Right ventricle myocardium superior (tissue), 1 donor: Measurements from ENCODE around the gene MAN1B1. TPM values are rescaled to one million over a fixed set of nuclear protein-coding genes. Genes with fewer than 3 reads are reported as not detected.

Experiments used
- ATAC-seq: fragments of 200-7000 bp; cut with Tn5 transposase; one replicate; pipeline ENCODE4 v1.9.1; 2020; ENCODE audit warnings: mild to moderate bottlenecking; ENCODE audit not compliant: poor library complexity
- DNase-seq: peaks from one replicate; pipeline ENCODE4 v3.0.0-alpha.2; 2020
- intact Hi-C: fragments of 100-400 bp; cut with DNase I; formaldehyde crosslinking; loops from one replicate; pipeline ENCODE4 v1.11.2; 2022
- long read RNA-seq: library from polyadenylated mRNA; unstranded; transcript quantifications from one replicate; pipeline ENCODE4 v2.0.0, GENCODE V29; 2021
- total RNA-seq: library from RNA; stranded (reverse); fragmentation: NEBNext Ultra II Directional; extraction: Animal tissue kit (Norgen Biotek cat#: 25700); gene quantifications from one replicate; pipeline ENCODE4 v1.2.1, GENCODE V29; 2021
- donor health status: DM: no; HTN: yes; CAD: no; lungs with severe emphysema.

The MAN1B1 gene
- 20.3 TPM for total RNA-seq
- long read RNA-seq, full-length matches to known transcripts: 66 of 74 reads
- long read RNA-seq, partial matches to known transcripts: 3 of 74 reads
- long read RNA-seq, other reads (novel, unspliced or antisense): 5 of 74 reads

- ATAC-seq: peak; percentile 92
- intact Hi-C loops: no loop called here
- DNase-seq: peak; percentile 100
These were observed at the start of gene MAN1B1 for GRCh38 chr9:137086531-137087408. TSS of gene MAN1B1 (plus strand) at chr9:137086985. CDS start at chr9:137087000, 15 bp downstream.

DNA sequence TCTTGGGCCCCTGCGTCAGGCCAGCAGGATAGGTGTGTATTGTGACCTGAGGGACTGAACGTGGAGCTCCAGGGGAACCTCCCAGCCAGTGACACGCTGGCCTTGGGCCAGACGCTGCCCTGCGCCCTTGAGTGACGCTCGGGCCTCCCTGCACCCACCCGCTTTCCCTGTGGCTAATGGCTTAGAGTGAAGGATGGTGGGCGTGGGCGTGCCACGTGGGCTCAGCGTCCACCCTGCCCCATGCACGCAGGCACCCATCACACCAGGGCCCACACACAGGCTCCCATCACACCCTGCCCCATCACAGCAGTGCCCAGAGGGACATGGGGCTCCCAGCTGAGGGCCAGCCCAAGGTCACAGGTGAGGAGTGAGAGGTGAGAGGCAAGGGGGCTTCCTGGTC is 49.8 kb upstream of the MAN1B1 start:
- no peak for DNase-seq
- ATAC-seq: no peak
- intact Hi-C loops: no loop called here

DNA sequence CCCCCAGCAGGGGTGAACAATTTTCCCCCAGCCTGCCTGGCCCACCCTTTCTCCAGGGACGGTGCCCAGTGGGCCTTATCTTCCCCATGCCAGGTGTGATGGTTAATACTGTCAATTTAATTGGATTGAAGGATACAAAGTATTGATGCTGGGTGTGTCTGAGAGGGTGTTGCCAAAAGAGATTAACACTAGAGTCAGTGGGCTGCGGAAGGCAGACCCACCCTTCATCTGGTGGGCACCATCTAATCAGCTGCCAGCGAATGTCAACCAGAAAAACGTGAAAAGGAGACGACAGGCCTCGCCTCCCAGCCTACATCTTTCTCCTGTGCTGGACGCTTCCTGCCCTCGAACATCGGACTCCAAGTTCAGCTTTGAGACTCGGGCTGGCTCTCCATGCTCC is 49.3 kb upstream of the MAN1B1 start:
- no peak for DNase-seq
- no peak for ATAC-seq
- intact Hi-C loops: no loop called here

- no peak for DNase-seq
- no peak for ATAC-seq
- intact Hi-C loops: no loop called here
These were observed 47.9 kb upstream of the MAN1B1 start for GRCh38 chr9:137038916-137039315.

- DNase-seq: no peak
- intact Hi-C loops: no loop called here
- no peak for ATAC-seq
These were observed 47.0 kb upstream of the MAN1B1 start for GRCh38 chr9:137039611-137040366.

DNA sequence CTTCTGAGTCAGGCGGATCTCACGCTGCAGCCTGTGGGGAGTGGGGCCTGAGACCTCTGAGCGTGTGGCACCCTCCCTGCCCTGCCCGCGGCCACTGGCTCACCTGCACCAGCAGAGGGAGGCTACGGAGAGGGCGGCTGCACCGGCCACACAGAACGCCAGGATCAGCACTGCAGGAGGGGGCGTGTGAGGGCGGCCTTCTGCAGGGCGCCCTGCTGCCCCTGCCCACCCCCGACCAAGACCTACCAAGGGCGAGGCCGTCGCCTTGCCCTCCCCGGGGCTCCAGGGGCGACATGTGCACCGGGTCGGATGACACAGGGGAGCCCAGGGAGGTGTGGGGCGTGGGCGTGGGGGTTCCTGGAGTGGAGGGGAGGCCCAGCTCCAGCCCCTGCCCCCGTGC is 46.2 kb upstream of the MAN1B1 start:
- DNase-seq: no peak
- intact Hi-C loops: no loop called here
- ATAC-seq: no peak

GRCh38 chr9:137041124-137041523 is 45.7 kb upstream of the MAN1B1 start:
- intact Hi-C loops: no loop called here
- DNase-seq: no peak
- no peak for ATAC-seq

DNA sequence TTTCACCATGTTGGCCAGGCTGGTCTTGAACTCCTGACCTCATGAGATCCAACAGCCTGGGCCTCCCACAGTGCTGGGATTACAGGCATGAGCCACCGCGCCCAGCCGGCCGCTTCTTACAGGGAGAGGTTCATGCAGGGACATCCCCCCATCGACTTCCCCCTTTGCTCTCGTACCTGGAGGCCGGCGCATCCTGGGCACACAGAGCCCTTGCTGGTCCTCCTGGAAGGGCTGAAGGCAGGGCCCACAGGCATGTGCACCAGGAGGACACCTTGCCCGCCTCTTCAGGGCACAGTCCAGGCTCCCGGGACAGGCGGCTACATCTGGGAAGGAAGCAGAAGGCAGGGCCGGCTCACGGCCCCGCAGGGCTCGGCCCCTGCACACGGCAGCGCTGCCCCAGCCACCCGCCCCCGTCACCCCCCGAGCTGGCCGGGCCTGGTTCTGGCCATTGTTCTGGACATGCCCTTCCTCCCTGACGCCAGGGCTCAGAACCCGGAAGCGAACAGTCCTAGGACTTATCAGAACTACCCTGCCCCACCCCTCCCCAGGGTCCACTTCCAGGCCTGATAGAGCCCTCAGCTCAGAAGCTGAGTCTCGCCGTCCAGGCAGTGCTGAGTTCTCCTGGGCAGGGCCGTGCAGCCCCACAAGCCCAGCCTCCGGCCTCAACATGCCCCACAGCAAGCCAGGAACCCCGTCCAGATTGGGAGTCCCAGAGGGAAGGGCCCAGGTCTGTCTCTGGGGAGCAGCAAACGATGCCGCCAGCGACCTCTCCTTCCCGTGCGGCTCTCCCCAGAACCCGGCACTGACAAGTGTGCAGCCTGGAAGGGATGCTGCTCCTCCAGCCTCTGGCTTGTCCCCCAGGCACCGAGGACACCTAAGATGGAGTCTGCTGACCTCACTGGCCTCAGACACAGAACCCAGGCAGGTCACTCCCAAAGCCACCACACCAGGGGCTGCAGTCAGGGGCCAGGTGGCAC is 43.7 kb upstream of the MAN1B1 start:
- DNase-seq (peak; percentile 79), ATAC-seq (no peak)
- intact Hi-C loops: no loop called here

GRCh38 chr9:137044037-137044436 is 42.7 kb upstream of the MAN1B1 start:
- intact Hi-C loops: no loop called here
- ATAC-seq (no peak), DNase-seq (no peak)

DNA sequence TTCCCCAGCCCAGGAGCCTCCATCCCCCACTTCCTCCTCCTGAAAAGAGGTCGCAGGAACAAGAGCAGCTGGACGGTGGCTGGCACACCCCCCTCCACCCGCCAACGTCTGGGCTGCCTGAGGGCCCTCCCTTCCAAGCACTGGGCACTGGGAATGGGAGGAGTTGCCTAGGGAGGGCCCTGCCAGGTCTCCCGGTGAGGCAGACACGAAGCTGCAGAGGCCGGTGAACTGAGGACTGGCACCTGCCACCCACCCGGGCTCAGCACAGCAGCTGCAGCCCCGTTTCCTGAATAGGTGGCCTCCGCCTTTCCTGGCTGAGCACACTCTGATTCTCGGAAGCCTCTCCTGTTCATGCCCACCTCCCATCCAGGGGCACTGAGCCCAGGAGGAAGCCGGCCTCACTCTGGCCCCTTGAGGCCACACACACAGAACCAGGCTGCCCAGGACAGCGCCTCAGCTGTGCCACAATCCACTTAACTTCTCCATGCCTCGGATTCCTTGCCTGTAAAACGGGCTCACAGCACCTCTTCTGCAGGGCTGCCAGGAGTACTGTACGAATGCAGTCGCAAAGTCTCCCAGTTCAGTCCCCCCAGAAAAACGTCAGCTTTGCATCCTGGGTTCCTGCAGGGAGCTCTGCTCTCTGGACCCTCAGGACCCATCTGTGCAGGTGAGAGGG is 42.1 kb upstream of the MAN1B1 start:
- intact Hi-C loops: no loop called here
- no peak for DNase-seq
- no peak for ATAC-seq

DNA sequence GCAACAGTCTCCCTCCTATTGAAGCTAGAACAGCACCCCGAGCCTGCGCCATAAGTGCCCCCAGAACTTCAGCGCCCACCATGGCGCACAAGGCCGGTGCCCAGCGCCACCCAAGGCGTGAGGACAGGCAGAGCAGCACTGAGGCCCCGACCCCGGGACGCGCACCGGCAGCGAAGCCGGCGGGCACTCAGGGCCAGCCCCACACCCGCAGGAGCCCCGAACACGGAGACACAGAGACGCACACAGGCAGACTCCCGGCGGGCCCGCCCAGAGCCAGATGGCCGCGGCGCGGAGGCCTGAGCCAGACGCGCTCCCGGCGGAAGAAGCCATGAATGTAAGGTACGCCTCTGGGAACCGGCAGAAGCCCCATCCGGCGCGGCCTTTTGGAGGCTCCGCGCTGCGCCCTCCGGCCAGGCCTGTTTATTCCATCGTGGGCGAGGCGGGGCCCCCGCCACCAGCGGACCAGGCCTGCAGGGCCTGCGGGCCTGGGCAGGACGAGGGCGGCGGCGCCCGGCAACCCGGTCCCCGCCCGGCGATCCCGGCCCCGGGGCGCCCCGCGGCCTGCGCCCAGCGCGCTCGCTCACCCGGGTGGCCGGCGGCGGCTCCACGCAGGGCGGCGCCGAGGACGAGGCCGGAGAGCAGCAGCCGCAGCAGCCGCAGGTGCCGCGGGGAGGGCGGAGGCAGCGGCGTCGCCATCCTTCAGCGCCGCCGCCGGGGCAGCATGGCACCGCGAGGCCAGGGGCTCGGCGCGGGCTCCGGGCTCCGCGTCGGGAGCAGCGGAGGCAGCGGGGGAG is 41.3 kb upstream of the MAN1B1 start:
- DNase-seq (peak; percentile 72), ATAC-seq (peak; percentile 11)
- intact Hi-C loops: no loop called here

- peak; percentile 90 for DNase-seq
- peak; percentile 82 for ATAC-seq
- intact Hi-C loops: no loop called here
These were observed 40.5 kb upstream of the MAN1B1 start, which contains the start of gene NPDC1 for GRCh38 chr9:137046088-137046787. TSS of gene NPDC1 (minus strand) at chr9:137046177. CDS start at chr9:137045989, 188 bp downstream.

DNA sequence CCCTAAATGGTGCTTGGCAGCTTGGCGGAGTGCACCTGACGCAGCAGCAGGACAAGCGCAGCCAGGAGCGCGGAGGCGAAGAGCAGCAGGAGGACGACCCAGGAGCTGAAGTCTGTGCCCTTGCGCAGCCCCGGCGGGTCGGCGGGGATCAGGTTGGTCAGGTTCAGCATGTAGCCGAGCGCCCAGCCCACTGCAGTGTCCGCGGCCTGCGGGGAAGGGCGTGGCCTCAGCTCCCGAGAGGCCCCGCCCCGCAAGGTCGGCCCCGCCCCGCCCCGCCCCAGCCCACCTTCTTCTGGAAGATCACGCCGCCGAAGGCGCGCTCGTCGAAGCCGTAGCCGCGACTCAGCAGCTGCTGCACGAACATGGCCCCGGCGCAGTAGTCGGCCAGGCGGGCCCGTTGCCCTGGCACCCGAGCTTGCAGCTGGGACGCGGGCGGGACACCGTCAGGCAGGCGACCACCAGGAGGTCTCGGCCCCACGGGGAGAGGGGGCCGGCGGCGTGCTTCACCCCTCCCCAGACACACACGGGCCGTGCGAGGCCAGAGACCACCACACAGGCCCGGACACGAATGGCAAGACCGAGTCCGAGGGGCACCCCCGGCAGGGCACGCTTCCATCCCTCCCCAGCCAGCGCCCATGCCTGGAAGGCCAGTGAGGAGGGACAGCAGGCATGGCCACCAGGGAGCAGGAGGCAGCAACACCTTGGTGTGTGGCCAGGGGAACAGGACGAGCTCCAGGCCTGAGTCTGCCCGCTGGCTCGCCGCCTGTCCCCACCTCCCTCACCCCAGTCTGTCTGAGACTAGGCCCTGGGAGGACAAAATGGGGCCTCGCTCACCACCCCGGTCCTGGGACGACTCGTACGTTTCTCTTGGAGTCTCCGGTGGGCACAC is 37.9 kb upstream of the MAN1B1 start:
- no peak for ATAC-seq
- DNase-seq: no peak
- intact Hi-C loops: no loop called here

DNA sequence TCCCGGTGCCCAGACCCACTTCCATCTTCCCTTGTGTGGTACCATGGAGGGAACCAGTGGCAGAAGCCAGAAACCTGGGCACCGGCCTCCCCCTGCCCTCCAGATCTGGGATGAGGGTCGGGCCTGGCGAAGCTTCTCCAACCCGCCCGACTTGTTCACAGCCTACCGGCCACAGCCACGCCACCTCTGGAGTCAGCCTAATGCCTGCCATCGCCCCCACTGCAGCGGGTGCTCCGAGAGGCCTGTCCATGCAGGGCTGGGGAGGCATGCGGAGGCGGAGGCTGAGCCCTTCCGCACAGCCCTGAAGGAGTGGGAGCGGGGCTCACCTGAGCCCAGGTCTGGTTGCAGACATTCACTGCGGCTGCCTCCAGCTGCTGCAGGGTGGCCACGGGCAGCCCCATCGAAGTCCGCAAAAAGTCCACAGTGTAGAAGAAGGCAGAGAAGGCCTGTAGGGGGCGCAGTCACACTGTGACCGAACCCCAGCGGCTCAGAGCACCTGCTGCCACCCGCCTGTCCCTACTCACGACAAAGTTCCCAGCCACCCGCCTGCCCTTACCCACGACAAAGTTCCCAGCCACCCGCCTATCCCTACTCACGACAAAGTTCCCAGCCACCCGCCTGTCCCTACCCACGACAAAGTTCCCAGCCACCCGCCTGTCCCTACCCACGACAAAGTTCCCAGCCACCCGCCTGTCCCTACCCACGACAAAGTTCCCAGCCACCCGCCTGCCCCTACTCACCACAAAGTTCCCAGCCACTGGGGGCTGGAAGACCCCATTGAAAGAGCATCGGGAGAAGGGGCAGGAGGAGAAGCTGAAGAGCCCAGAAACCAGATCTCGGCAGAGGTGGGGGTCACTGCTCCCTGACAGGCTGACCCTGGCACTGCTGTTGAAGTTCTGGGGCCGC is 37.0 kb upstream of the MAN1B1 start:
- intact Hi-C loops: no loop called here
- DNase-seq (no peak), ATAC-seq (no peak)

DNA sequence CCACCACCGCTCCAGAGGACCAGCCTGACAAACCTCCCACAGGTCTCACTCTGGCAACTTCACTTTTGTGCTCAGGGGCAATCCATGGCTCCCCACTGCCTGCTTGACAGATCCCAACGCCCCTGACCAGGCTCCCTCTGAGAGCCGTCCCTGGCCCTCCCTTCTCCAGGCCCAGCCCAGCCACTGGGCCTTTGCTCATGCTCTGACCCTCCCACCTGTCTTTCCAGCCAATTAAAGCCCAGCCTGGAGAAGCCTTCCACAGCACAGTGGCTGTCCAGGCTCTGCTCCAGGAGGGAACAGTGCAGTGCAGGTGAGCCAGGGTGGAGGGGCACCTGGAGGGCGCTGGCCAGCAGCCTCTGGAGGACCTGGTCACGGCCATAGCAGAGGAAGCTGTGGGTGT is 36.2 kb upstream of the MAN1B1 start:
- intact Hi-C loops: no loop called here
- ATAC-seq (no peak), DNase-seq (no peak)
